RPMI7951 (cell line): ENCODE results near the gene UNC13B. TPM values are rescaled to one million over a fixed set of nuclear protein-coding genes. Genes with fewer than 3 reads are reported as not detected.
"Not testable (repeated sequence)": the region's sequence is repeated elsewhere in the genome, so short reads cannot be mapped to it uniquely, and the experiment has no call there.

Experiments used
- DNase-seq: peaks from one replicate; pipeline ENCODE4 v3.0.0-alpha.2; 2012; ENCODE audit warnings: low read depth
- total RNA-seq: library from RNA; depleted of rRNA; stranded (reverse); fragments of >200 nt; shearing (Covaris generic); gene quantifications from 2 replicates; pipeline ENCODE4 v1.2.3, GENCODE V29; 2014

Gene UNC13B
- total RNA-seq, 1 experiment from 2014 or later, result 9.6 TPM

DNA sequence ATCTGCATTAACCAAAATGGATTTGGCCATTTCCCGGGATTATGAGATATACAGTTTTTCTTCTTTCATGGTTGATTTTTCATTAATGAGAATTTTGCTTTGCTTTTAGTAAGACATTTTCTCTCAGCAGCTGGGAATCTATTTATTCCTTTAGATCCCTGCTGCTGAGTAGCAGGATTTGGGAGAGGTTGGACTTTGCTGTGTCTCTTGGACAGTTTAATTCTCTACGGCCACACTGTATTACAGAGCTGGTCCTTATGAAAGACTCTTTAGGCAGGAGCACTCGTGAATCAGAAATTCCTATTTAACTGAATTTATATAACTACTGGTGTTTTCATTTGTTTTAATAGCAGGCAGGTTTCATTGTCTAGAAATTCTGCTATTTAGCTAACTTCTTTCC is 1.6 kb downstream of the UNC13B start:
- no peak for DNase-seq

DNA sequence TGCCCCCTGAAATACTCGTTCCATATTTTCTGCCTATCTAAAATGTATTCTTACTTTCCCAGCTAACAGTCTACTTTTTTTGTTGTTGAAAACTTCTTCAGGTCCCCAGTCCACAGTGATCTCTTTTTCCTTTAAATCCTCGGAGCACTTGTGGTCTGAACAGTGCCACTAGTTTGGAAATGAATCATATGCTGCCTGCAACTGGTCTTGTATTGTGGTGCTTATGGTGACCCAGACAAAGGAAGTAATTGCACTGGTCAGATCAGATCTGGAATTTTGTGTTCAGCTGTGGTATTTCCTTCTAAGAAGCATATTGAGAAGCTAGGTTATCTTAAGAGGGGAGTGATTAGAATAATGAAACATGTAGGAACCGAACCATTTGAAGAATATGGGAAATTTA is 2.9 kb downstream of the UNC13B start:
- peak; percentile 72 for DNase-seq

DNA sequence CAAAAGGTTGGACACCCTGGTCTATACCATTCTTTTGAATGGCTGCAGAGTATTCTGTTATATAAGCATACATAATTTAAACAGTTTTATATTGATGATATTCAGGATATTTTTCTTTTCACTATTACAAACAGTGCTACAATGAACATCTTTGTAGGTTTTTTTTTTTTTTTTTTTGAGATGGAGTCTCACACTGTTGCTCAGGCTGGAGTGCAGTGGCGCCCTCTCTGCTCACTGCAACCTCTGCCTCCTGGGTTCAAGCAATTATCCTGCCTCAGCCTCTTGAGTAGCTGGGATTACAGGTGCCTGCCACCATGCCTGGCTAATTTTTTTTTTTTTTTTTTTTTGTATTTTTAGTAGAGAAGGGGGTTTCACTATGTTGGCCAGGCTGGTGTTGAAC is 5.6 kb downstream of the UNC13B start:
- DNase-seq, result not testable (repeated sequence)

- no peak for DNase-seq
Measured at GRCh38 chr9:35168963-35169362, 7.2 kb downstream of the UNC13B start.

DNA sequence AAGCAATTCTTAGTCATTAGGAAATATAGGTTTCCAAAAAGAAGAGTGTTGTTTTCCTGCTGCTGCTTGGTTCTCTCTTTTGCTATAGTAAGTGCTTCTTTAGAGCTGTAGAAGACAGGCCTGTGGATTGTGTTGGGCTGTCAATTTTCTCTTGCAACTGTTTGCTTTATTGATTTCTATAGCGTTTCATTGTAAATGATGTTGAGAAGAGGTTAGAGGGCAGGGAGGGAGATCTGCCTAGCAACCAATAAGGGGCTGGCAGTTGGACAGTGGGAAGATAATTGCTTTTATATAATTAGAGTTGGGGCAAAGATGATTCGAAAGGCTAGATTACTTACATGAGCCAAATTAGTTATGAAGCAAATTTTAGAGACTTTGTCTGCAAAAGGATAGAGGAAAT is 11.1 kb downstream of the UNC13B start:
- no peak for DNase-seq

GRCh38 chr9:35177520-35177919 is 15.7 kb downstream of the UNC13B start:
- no peak for DNase-seq

DNA sequence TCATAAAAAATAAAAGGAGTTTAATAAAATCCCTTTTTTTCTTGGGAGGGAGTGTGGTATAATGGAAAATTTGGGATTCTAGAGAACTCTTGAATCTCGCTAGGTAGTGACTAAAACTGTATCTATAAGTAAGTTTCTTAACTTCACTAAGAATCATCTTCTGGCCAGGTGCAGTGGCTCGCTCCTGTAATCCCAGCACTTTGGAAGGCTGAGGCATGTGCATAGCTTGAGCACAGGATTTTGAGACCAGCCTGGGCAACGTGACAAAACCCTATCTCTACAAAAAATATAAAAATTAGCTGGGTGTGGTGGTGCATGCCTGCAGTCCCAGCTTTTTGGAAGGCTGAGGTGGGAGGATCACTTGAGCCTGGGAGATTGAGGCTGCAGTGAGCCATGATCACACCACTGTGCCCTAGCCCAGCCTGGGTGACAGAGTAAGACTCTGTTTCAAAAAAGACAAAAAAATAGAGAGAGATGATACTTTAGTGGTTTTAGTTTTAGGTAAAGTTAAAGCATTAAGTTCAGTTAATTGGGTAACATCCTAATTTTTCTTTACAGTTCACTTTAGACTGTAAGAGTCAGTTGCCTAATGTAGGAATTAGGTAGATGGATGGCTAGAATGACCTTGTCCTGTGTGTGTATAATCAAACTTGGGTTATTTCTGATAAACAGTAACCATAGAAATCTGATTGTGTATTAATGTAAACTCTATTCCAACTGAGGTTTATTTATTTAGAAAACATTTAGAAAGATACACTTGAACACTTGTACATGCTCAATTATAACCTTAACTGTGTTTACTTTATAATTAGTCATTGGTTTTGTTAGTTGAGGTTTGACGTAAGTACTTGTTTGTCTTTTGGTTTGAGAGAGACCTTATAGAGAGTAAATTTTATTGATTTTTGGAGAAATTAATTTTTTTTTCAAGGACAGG is 17.8 kb downstream of the UNC13B start:
- DNase-seq, result no peak

DNA sequence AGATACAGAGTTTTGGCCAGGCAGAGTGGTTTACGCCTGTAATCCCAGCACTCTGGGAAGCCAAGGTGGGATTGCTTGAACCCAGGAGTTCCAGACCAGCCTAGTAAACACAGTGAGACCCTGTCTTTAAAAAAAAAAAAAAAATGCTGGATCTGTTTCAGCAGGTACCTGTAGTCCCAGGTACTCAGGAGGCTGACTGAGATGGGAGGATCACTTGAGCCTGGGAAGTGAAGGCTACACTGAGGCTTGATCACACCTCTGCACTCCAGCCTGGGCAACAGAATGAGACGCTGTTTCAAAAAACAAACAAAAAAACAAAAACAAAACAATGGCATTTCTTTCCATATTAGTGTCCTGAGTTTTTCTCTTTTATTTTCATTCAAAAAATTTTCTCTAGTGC is 19.0 kb downstream of the UNC13B start:
- DNase-seq, result no peak

- DNase-seq, result not testable (repeated sequence)
Measured at GRCh38 chr9:35182401-35182800, 20.6 kb downstream of the UNC13B start.

- DNase-seq, result not testable (repeated sequence)
Measured at GRCh38 chr9:35182996-35183754, 21.4 kb downstream of the UNC13B start.

DNA sequence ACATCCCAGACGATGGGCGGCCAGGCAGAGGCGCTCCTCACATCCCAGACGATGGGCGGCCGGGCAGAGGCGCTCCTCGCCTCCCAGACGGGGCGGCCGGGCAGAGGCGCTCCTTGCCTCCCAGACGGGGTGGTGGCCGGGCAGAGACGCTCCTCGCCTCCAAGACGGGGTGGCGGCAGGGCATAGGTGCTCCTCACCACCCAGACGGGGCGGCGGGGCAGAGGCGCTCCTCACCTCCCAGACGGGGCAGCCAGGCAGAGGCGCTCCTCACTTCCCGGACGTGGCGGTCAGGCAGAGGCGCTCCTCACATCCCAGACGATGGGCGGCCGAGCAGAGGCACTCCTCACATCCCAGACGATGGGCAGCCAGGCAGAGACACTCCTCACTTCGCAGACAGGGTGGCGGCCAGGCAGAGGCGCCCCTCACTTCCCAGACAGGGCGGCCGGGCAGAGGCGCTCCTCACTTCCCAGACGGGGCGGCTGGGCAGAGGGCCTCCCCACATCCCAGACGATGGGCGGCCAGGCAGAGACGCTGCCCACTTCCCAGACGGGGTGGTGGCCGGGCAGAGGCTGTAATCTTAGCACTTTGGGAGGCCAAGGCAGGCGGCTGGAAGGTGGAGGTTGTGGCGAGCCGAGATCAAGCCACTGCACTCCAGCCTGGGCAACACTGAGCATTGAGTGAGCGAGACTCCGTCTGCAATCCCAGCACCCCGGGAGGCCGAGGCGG is 22.1 kb downstream of the UNC13B start:
- not testable (repeated sequence) for DNase-seq

DNA sequence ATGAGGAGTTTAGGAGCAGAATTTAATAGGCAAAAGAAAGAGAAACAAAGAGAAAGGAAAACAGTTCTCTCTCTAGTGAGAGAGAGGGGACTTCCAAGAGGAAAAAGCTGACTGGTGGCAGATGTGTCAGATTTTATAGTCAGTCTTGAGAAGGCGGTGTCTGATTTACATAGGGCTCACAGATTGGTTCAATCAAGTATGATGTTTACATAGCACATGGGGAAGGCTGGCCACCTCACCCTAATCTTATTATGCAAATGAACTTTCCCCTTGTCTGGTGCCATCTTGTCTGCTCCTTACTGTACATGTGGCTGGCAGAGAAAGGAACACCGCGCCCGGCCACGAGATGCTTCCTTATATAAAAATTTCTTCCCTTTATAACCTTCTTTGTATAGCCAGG is 24.7 kb downstream of the UNC13B start:
- DNase-seq, result peak; percentile 9

DNA sequence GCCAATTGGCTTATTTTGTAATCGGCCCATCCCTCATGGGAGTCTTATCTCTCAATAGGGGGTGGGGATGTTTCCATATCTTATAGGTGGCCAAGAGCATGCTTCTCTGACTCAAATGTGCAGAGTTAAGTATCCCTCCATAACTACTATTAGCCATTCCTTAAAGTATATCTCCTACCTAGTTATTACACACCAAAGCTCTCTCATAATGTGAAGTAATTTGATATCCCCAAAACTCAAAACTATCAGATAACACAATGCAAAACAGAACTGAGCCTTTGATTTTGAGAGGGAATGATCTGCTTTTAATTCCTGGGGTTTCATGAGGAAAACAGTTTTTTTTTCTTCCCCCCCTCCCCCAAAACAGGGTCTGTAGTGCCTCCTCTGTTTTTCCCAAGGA is 28.4 kb downstream of the UNC13B start:
- no peak for DNase-seq

DNA sequence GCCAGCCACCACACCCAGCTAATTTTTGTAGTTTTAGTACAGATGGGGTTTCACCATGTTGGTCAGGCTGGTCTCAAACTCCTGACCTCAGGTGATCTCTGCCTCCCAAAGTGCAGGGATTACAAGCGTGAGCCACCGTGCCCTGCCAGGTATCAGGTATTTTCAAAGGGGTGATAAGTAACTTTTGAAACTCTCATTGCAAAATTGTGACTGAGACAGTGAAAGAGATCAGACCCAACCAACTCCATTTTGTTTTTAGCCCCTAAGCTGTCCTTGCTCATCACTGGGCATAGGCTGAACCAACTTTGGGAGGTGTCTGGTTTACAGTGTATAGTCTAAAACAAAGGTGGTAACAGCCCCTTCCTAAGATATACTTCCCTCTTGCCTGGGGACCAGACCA is 29.3 kb downstream of the UNC13B start:
- no peak for DNase-seq

- DNase-seq, result peak; percentile 2
Measured at GRCh38 chr9:35193762-35194161, 32.0 kb downstream of the UNC13B start.

GRCh38 chr9:35195683-35196082 is 33.9 kb downstream of the UNC13B start:
- peak; percentile 10 for DNase-seq

GRCh38 chr9:35198191-35198590 is 36.4 kb downstream of the UNC13B start:
- DNase-seq, result no peak

DNA sequence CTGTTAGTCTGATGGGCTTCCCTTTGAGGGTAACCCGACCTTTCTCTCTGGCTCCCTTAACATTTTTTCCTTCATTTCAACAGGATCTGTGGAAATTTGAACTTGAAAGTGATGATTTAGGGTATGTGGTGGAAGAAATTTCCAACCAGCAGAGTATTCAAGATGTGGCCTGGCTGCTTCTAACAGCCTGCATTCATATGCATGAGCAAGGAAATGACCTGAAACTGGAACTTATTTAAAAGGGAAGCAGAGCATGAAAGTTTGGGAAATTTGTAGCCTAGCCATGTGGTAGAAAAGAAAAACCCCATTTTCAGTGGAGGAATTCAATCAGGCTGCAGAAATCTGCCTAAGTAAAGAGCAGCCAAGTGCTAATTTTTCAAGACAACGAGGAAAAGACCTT is 41.7 kb downstream of the UNC13B start:
- DNase-seq, result no peak

DNA sequence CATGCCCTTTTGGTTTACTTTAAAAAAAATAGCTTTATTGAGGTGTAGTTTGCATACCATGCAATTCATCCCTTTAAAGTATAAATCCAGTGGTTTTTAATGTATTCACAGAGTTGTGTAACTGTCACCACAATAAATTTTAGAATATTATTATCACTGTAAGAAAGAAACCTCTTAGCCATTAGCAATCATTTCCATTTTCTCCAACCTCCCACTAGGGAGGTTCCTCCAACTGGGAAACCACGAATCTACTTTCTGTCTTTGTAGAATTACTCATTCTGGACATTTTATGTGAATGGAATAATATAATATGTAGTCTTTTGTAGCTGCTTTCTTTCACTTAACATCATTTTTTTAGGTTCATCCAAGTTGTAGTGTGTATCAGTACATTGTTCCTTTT is 43.5 kb downstream of the UNC13B start:
- no peak for DNase-seq

DNA sequence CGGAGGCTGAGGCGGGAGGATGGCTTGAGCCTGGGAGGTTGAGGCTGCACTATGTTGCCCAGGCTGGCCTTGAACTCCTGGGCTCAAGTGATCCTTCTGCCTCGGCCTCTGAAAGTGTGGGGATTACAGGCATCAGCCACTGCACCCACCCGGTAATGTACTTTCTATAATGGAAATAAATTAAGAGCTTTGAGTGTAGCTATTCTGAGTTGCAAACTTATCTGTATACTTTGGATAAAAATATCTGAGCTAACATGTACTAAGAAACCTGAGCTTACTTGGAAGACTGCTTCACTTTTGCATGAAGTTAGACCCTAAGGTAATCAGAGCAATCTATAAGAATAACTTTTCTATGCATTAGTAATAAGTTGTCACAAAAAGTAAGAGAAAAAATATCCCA is 50.0 kb downstream of the UNC13B start:
- no peak for DNase-seq

DNA sequence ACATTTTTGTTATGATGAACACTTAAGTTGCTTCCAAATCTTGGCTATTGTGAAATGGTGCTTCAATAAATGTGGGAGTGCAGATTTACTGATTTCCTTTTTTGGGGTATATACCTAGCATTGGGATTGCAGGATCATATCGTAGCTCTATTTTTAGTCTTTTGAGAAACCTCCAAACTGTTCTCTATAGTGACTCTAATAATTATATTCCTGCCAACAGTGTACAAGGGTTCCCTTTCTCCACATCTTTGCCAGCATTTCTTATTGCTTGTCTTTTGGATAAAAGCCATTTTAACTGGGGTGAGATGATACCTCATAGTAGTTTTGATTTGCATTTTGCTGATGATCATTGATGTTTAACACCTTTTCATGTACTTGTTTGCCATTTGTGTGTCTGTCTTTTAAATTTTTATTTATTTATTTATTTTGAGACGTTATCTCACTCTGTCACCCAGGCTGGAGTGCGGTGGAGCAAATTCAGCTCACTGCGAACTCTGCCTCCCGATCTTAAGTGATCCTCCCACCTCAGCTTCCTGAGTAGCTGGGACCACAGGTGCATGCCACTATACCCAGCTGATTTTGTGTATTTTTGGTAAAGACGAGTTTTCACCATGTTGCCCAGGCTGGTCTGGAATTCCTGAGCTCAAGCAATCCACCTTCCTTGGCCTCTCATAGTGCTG is 59.0 kb downstream of the UNC13B start:
- DNase-seq, result no peak

GRCh38 chr9:35225677-35226076 is 63.9 kb downstream of the UNC13B start:
- DNase-seq, result no peak
